ENCODE results near the gene USP6NL. TPM values are rescaled to one million over a fixed set of nuclear protein-coding genes. Genes with fewer than 3 reads are reported as not detected.
A peak's percentile ranks its signal among the peaks of the same experiment; 100 is the strongest.
"Not testable (repeated sequence)": the region's sequence is repeated elsewhere in the genome, so short reads cannot be mapped to it uniquely, and the experiment has no call there.

The USP6NL gene
- total RNA-seq, 1 experiment from 2014 or later = 15.2 TPM

GRCh38 chr10:11631890-11632587, 20.6 kb upstream of the USP6NL start:
- H3K9me3 ChIP-seq (replicated peaks) = no peaks in the 10 kb centered on the region
- no peak for DNase-seq

GRCh38 chr10:11631291-11631690, 19.8 kb upstream of the USP6NL start:
- H3K4me1 ChIP-seq = no peaks in the 10 kb centered on the region
- DNase-seq = no peak
- no peaks in the 10 kb centered on the region for H3K9me3 ChIP-seq (replicated peaks)
- no peak overlapping the region for H3K4me3 ChIP-seq
- no peaks in the 10 kb centered on the region for H3K27me3 ChIP-seq
- H3K36me3 ChIP-seq = no peaks in the 10 kb centered on the region
- no peak overlapping the region for H3K27ac ChIP-seq

More at GRCh38 chr10:11631890-11632587, 20.6 kb upstream of the USP6NL start:
- H3K36me3 ChIP-seq = no peaks in the 10 kb centered on the region
- no peak overlapping the region for H3K4me3 ChIP-seq
- H3K27me3 ChIP-seq = no peaks in the 10 kb centered on the region
- no peaks in the 10 kb centered on the region for H3K4me1 ChIP-seq
- H3K27ac ChIP-seq = no peak overlapping the region

GRCh38 chr10:11629731-11630130, 18.3 kb upstream of the USP6NL start:
- H3K27me3 ChIP-seq = no peaks in the 10 kb centered on the region
- H3K27ac ChIP-seq = no peak overlapping the region
- H3K4me3 ChIP-seq = no peak overlapping the region
- H3K4me1 ChIP-seq = no peaks in the 10 kb centered on the region
- no peaks in the 10 kb centered on the region for H3K36me3 ChIP-seq
- no peak for DNase-seq
- no peaks in the 10 kb centered on the region for H3K9me3 ChIP-seq (replicated peaks)

GRCh38 chr10:11627941-11628340, 16.5 kb upstream of the USP6NL start:
- H3K27ac ChIP-seq; H3K9me3 ChIP-seq (replicated peaks); H3K4me1 ChIP-seq; H3K27me3 ChIP-seq; DNase-seq; H3K36me3 ChIP-seq; H3K4me3 ChIP-seq: not testable (repeated sequence)

GRCh38 chr10:11626071-11626470, 14.6 kb upstream of the USP6NL start:
- no peaks in the 10 kb centered on the region for H3K36me3 ChIP-seq
- no peak overlapping the region for H3K4me3 ChIP-seq

GRCh38 chr10:11625019-11625735, 13.7 kb upstream of the USP6NL start:
- no peak for DNase-seq
- Histone ChIP-seq H3K9me3 (replicated peaks) (no peaks in the 10 kb centered on the region; the same call in 1 of the 2 replicates), H3K4me3 (no peak overlapping the region), H3K4me1 (no peaks in the 10 kb centered on the region), H3K27ac (no peak overlapping the region), H3K27me3 (no peaks in the 10 kb centered on the region), H3K36me3 (no peaks in the 10 kb centered on the region)

More at GRCh38 chr10:11626071-11626470, 14.6 kb upstream of the USP6NL start:
- no peaks in the 10 kb centered on the region; the same call in 1 of the 2 replicates for H3K9me3 ChIP-seq (replicated peaks)
- no peak for DNase-seq
- no peak overlapping the region for H3K27ac ChIP-seq
- H3K27me3 ChIP-seq = no peaks in the 10 kb centered on the region
- H3K4me1 ChIP-seq = no peaks in the 10 kb centered on the region

- H3K27me3 ChIP-seq = no peaks in the 10 kb centered on the region
- no peak overlapping the region for H3K4me3 ChIP-seq
- H3K36me3 ChIP-seq = no peaks in the 10 kb centered on the region
- no peaks in the 10 kb centered on the region for H3K4me1 ChIP-seq
- no peak for DNase-seq
- H3K9me3 ChIP-seq (replicated peaks) = no peaks in the 10 kb centered on the region
- H3K27ac ChIP-seq = no peak overlapping the region
These were observed 5.8 kb upstream of the USP6NL start for GRCh38 chr10:11617233-11617632.

GRCh38 chr10:11616021-11616420, 4.6 kb upstream of the USP6NL start:
- Histone ChIP-seq H3K4me3 (no peak overlapping the region), H3K27ac (no peak overlapping the region), H3K36me3 (no peaks in the 10 kb centered on the region), H3K4me1 (no peaks in the 10 kb centered on the region), H3K27me3 (no peaks in the 10 kb centered on the region), H3K9me3 (replicated peaks) (no peaks in the 10 kb centered on the region)
- DNase-seq = no peak

- Histone ChIP-seq H3K4me3 (no peak overlapping the region), H3K27ac (no peak overlapping the region), H3K9me3 (replicated peaks) (no peaks in the 10 kb centered on the region), H3K4me1 (no peaks in the 10 kb centered on the region), H3K36me3 (no peaks in the 10 kb centered on the region), H3K27me3 (no peaks in the 10 kb centered on the region)
- DNase-seq = no peak
These were observed 3.9 kb upstream of the USP6NL start for GRCh38 chr10:11615396-11615795.

- Histone ChIP-seq H3K4me1 (no peaks in the 10 kb centered on the region), H3K9me3 (replicated peaks) (no peaks in the 10 kb centered on the region), H3K27ac (no peak overlapping the region), H3K4me3 (peak overlapping the region; percentile 100), H3K36me3 (no peaks in the 10 kb centered on the region), H3K27me3 (no peaks in the 10 kb centered on the region)
- no peak for DNase-seq
These were observed 861 bp upstream of the USP6NL start for GRCh38 chr10:11612021-11613001.

GRCh38 chr10:11610826-11611247, 613 bp downstream of the USP6NL start:
- H3K4me1 ChIP-seq = no peaks in the 10 kb centered on the region
- peak; percentile 19 to 45 for DNase-seq
- no peaks in the 10 kb centered on the region for H3K27me3 ChIP-seq
- peak overlapping the region; percentile 100 for H3K4me3 ChIP-seq
- H3K27ac ChIP-seq = peak overlapping the region; percentile 56; the same call in 1 of the 2 replicates
- no peaks in the 10 kb centered on the region for H3K36me3 ChIP-seq
- no peaks in the 10 kb centered on the region for H3K9me3 ChIP-seq (replicated peaks)

GRCh38 chr10:11610166-11610825, 1.2 kb downstream of the USP6NL start:
- H3K9me3 ChIP-seq (replicated peaks) = no peaks in the 10 kb centered on the region
- no peaks in the 10 kb centered on the region for H3K36me3 ChIP-seq
- DNase-seq = no peak
- peak overlapping the region; percentile 100 for H3K4me3 ChIP-seq
- H3K27ac ChIP-seq = peak overlapping the region; percentile 56; the same call in 1 of the 2 replicates
- H3K4me1 ChIP-seq = no peaks in the 10 kb centered on the region
- no peaks in the 10 kb centered on the region for H3K27me3 ChIP-seq

GRCh38 chr10:11609492-11610093, 1.9 kb downstream of the USP6NL start:
- no peaks in the 10 kb centered on the region for H3K4me1 ChIP-seq
- no peak for DNase-seq
- no peaks in the 10 kb centered on the region for H3K9me3 ChIP-seq (replicated peaks)
- peak overlapping the region; percentile 100 for H3K4me3 ChIP-seq
- no peaks in the 10 kb centered on the region for H3K36me3 ChIP-seq
- no peaks in the 10 kb centered on the region for H3K27me3 ChIP-seq
- H3K27ac ChIP-seq = no peak overlapping the region

GRCh38 chr10:11609052-11609451, 2.4 kb downstream of the USP6NL start:
- H3K4me1 ChIP-seq = no peaks in the 10 kb centered on the region
- H3K9me3 ChIP-seq (replicated peaks) = no peaks in the 10 kb centered on the region
- no peak overlapping the region for H3K4me3 ChIP-seq
- H3K36me3 ChIP-seq = no peaks in the 10 kb centered on the region
- no peak for DNase-seq
- H3K27ac ChIP-seq = no peak overlapping the region
- no peaks in the 10 kb centered on the region for H3K27me3 ChIP-seq

Measured in SJCRH30 (cell line).